HEK293 (cell line): Measurements from ENCODE around the gene ENDOV.

Source experiments
- CTCF ChIA-PET: fragments of 350-600 bp; formaldehyde crosslinking; extraction: SDS; loops from one replicate; lab custom pipeline; 2021; ENCODE audit warnings: antibody characterized with exemption; lab: Yijun Ruan, JAX
- POLR2A ChIA-PET: fragments of 300-600 bp; formaldehyde crosslinking; extraction: SDS; loops from one replicate; lab custom pipeline; 2020; ENCODE audit warnings: antibody characterized with exemption, inconsistent platforms; lab: Yijun Ruan, JAX
- H3K27ac ChIP-seq: fragments of 200-500 bp; sonication (Bioruptor generic); 2 replicates; pipeline ENCODE4 v1.5.1; 2014; ENCODE audit warnings: low read depth, low read length, control low read depth, inconsistent platforms; ENCODE audit errors: extremely low read depth
- H3K36me3 ChIP-seq, 2 experiments: fragments of 200-500 bp in 1 of 2; sonication (Bioruptor generic) in 1 of 2; 1 replicate in 1 of 2; 2 replicates in 1 of 2; pipeline ENCODE4 v1.5.1; 2014 to 2017; ENCODE audit warnings: inconsistent platforms in 2 of 2, low read length in 2 of 2; ENCODE audit not compliant: control insufficient read depth in 2 of 2, insufficient read depth in 1 of 2
- H3K4me1 ChIP-seq: fragments of 200-500 bp; sonication (Bioruptor generic); 2 replicates; pipeline ENCODE4 v1.5.1; 2014; ENCODE audit warnings: mild to moderate bottlenecking, low read length, inconsistent platforms; ENCODE audit not compliant: control insufficient read depth, insufficient read depth
- H3K4me3 ChIP-seq: 2 replicates; pipeline ENCODE4 v1.5.1; 2011; ENCODE audit warnings: low read depth, mild to moderate bottlenecking, control low read depth, low read length, moderate library complexity
- H3K9me3 ChIP-seq: fragments of 200-500 bp; sonication (Bioruptor generic); 2 replicates; pipeline ENCODE4 v1.5.1; 2014; ENCODE audit warnings: low read depth, low read length, inconsistent platforms; ENCODE audit not compliant: control insufficient read depth, insufficient read depth
- HOXD13 ChIP-seq: sonication (generic); formaldehyde crosslinking; IDR thresholded peaks from 2 replicates; pipeline ENCODE4 v1.8.0; 2022; ENCODE audit warnings: missing genetic modification reagents, borderline replicate concordance
- KLF16 ChIP-seq: fragments of 450-650 bp; formaldehyde crosslinking; IDR thresholded peaks from 2 replicates; pipeline ENCODE4 v1.5.1; 2017; ENCODE audit warnings: missing biosample characterization, missing genetic modification characterization
- MZF1 ChIP-seq: fragments of 450-650 bp; formaldehyde crosslinking; IDR thresholded peaks from 2 replicates; pipeline ENCODE4 v1.5.1; 2017; ENCODE audit warnings: missing biosample characterization, missing genetic modification characterization, borderline replicate concordance
- WT1 ChIP-seq: fragments of 450-650 bp; formaldehyde crosslinking; IDR thresholded peaks from 2 replicates; pipeline ENCODE4 v1.5.1; 2016; ENCODE audit warnings: missing biosample characterization, missing genetic modification characterization
- ZBTB26 ChIP-seq: fragments of 450-650 bp; formaldehyde crosslinking; optimal IDR thresholded peaks from 2 replicates; pipeline ENCODE3; 2016; ENCODE audit warnings: missing biosample characterization, mild to moderate bottlenecking, missing genetic modification characterization
- ZNF2 ChIP-seq: fragments of 450-650 bp; formaldehyde crosslinking; IDR thresholded peaks from 2 replicates; pipeline ENCODE4 v1.5.1; 2016; ENCODE audit warnings: missing biosample characterization, missing genetic modification characterization
- ZNF341 ChIP-seq: fragments of 450-650 bp; formaldehyde crosslinking; IDR thresholded peaks from 2 replicates; pipeline ENCODE4; 2016; ENCODE audit warnings: low read depth, missing biosample characterization, missing genetic modification characterization
- ZNF391 ChIP-seq: fragments of 450-650 bp; formaldehyde crosslinking; IDR thresholded peaks from 2 replicates; pipeline ENCODE4 v1.5.1; 2016; ENCODE audit warnings: low read depth, missing biosample characterization, missing genetic modification characterization, borderline replicate concordance
- ZNF48 ChIP-seq: fragments of 450-650 bp; formaldehyde crosslinking; IDR thresholded peaks from 2 replicates; pipeline ENCODE4 v1.5.1; 2016; ENCODE audit warnings: missing biosample characterization, missing genetic modification characterization
- ZNF510 ChIP-seq: fragments of 450-650 bp; formaldehyde crosslinking; IDR thresholded peaks from 2 replicates; pipeline ENCODE4 v1.5.1; 2018; ENCODE audit warnings: mild to moderate bottlenecking, missing genetic modification characterization, missing biosample characterization; ENCODE audit not compliant: insufficient replicate concordance
- ZNF707 ChIP-seq: fragments of 450-650 bp; formaldehyde crosslinking; IDR thresholded peaks from 2 replicates; pipeline ENCODE4 v1.5.1; 2016; ENCODE audit warnings: missing biosample characterization, missing genetic modification characterization
- ZNF768 ChIP-seq: fragments of 450-650 bp; formaldehyde crosslinking; IDR thresholded peaks from 2 replicates; pipeline ENCODE4 v1.5.1; 2018; ENCODE audit warnings: missing biosample characterization, mild to moderate bottlenecking, missing genetic modification characterization
- ZNF830 ChIP-seq: fragments of 450-650 bp; IDR thresholded peaks from 2 replicates; pipeline ENCODE4 v1.5.0; 2018; ENCODE audit warnings: missing biosample characterization, missing genetic modification characterization, low read depth, mild to moderate bottlenecking, moderate library complexity
- ZNF843 ChIP-seq: fragments of 450-650 bp; formaldehyde crosslinking; IDR thresholded peaks from 2 replicates; pipeline ENCODE4 v1.5.1; 2016; ENCODE audit warnings: missing biosample characterization, missing genetic modification characterization
- TF ChIP-seq, protein P1 (sequence below): fragments of 450-650 bp; formaldehyde crosslinking; IDR thresholded peaks from 2 replicates; pipeline ENCODE4; 2016; ENCODE audit warnings: missing biosample characterization, missing genetic modification characterization
- TF ChIP-seq, protein P2 (sequence below): fragments of 450-650 bp; formaldehyde crosslinking; IDR thresholded peaks from 2 replicates; pipeline ENCODE4 v1.5.1; 2017; ENCODE audit warnings: missing biosample characterization, missing genetic modification characterization
- TF ChIP-seq, protein P3 (sequence below): fragments of 450-650 bp; formaldehyde crosslinking; IDR thresholded peaks from 2 replicates; pipeline ENCODE4 v1.5.1; 2016; ENCODE audit warnings: missing biosample characterization, missing genetic modification characterization
- TF ChIP-seq, protein P4 (sequence below): fragments of 450-650 bp; formaldehyde crosslinking; IDR thresholded peaks from 2 replicates; pipeline ENCODE4 v1.5.1; 2016; ENCODE audit warnings: missing biosample characterization, missing genetic modification characterization

ENDOV gene

GRCh38 chr17:80422276-80422675 is 7.3 kb downstream of the ENDOV start (continued):
- TF ChIP-seq WT1 (tag by site-specific recombination) = no peak
- TF ChIP-seq KLF16 (tag by site-specific recombination) = no peak
- TF ChIP-seq ZNF510 (tag by site-specific recombination) = no peak
- no peak for TF ChIP-seq ZNF707 (tag by site-specific recombination)
- no peak for TF ChIP-seq ZNF843 (tag by site-specific recombination)
- no peak for TF ChIP-seq ZNF391
- no peak for TF ChIP-seq HOXD13 (CRISPR knock-in tag)
- TF ChIP-seq ZNF341 (tag by site-specific recombination) = no peak
- no peak for TF ChIP-seq MZF1 (tag by site-specific recombination)

GRCh38 chr17:80422981-80423380 is 8.0 kb downstream of the ENDOV start:
- Histone ChIP-seq H3K27ac (no peak overlapping the region), H3K9me3 (no peaks in the 10 kb centered on the region), H3K36me3 (peaks cover 0 to 17% of the 10 kb centered on the region in 2 experiments; a peak in 1 of 3 replicates), H3K4me1 (no peaks in the 10 kb centered on the region), H3K4me3 (no peak overlapping the region)
- POLR2A ChIA-PET = no interaction called here
- TF ChIP-seq, protein P1, sequence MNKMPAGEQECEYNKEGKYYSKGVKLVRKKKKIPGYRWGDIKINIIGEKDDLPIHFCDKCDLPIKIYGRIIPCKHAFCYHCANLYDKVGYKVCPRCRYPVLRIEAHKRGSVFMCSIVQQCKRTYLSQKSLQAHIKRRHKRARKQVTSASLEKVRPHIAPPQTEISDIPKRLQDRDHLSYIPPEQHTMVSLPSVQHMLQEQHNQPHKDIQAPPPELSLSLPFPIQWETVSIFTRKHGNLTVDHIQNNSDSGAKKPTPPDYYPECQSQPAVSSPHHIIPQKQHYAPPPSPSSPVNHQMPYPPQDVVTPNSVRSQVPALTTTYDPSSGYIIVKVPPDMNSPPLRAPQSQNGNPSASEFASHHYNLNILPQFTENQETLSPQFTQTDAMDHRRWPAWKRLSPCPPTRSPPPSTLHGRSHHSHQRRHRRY (tag by site-specific recombination) = no peak
- TF ChIP-seq ZBTB26 (tag by site-specific recombination) (no peak), ZNF830 (tag by site-specific recombination) (no peak), ZNF2 (no peak), ZNF768 (tag by site-specific recombination) (no peak), ZNF48 (no peak)
- TF ChIP-seq, protein P2, sequence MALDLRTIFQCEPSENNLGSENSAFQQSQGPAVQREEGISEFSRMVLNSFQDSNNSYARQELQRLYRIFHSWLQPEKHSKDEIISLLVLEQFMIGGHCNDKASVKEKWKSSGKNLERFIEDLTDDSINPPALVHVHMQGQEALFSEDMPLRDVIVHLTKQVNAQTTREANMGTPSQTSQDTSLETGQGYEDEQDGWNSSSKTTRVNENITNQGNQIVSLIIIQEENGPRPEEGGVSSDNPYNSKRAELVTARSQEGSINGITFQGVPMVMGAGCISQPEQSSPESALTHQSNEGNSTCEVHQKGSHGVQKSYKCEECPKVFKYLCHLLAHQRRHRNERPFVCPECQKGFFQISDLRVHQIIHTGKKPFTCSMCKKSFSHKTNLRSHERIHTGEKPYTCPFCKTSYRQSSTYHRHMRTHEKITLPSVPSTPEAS = no peak
- TF ChIP-seq, protein P3, sequence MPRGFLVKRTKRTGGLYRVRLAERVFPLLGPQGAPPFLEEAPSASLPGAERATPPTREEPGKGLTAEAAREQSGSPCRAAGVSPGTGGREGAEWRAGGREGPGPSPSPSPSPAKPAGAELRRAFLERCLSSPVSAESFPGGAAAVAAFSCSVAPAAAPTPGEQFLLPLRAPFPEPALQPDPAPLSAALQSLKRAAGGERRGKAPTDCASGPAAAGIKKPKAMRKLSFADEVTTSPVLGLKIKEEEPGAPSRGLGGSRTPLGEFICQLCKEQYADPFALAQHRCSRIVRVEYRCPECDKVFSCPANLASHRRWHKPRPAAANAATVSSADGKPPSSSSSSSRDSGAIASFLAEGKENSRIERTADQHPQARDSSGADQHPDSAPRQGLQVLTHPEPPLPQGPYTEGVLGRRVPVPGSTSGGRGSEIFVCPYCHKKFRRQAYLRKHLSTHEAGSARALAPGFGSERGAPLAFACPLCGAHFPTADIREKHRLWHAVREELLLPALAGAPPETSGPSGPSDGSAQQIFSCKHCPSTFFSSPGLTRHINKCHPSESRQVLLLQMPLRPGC = no peak
- TF ChIP-seq, protein P4, sequence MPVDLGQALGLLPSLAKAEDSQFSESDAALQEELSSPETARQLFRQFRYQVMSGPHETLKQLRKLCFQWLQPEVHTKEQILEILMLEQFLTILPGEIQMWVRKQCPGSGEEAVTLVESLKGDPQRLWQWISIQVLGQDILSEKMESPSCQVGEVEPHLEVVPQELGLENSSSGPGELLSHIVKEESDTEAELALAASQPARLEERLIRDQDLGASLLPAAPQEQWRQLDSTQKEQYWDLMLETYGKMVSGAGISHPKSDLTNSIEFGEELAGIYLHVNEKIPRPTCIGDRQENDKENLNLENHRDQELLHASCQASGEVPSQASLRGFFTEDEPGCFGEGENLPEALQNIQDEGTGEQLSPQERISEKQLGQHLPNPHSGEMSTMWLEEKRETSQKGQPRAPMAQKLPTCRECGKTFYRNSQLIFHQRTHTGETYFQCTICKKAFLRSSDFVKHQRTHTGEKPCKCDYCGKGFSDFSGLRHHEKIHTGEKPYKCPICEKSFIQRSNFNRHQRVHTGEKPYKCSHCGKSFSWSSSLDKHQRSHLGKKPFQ (tag by site-specific recombination) = no peak
- CTCF ChIA-PET = interaction anchor here (0.6 to 0.9 kb wide), 3 partner anchors 155 to 779 kb away, joined by 3 to 4 read pairs (median 4); no protein-coding TSS in a partner anchor
